Caki2 (cell line): ENCODE results near the gene CNBD2. TPM values are rescaled to one million over a fixed set of nuclear protein-coding genes. Genes with fewer than 3 reads are reported as not detected.
"Not testable (repeated sequence)": the region's sequence is repeated elsewhere in the genome, so short reads cannot be mapped to it uniquely, and the experiment has no call there.

Experiments
- DNase-seq: peaks from one replicate; pipeline ENCODE4 v3.0.0-alpha.2; 2015; ENCODE audit warnings: low read depth
- in situ Hi-C: cut with HindIII; loops from 2 replicates; pipeline ENCODE4 v1.10.0; 2016; ENCODE audit warnings: low sequenced_read_pairs, low pct_unique_long_range_greater_than_20kb, mixed read lengths
- total RNA-seq: library from RNA; depleted of rRNA; stranded (reverse); fragments of >200 nt; shearing (Covaris generic); gene quantifications from 2 replicates; pipeline ENCODE4 v1.2.3, GENCODE V29; 2014; ENCODE audit warnings: low replicate concordance; rRNA removed

The CNBD2 gene
- total RNA-seq, 1 experiment from 2014 or later, result 6.8 TPM

DNA sequence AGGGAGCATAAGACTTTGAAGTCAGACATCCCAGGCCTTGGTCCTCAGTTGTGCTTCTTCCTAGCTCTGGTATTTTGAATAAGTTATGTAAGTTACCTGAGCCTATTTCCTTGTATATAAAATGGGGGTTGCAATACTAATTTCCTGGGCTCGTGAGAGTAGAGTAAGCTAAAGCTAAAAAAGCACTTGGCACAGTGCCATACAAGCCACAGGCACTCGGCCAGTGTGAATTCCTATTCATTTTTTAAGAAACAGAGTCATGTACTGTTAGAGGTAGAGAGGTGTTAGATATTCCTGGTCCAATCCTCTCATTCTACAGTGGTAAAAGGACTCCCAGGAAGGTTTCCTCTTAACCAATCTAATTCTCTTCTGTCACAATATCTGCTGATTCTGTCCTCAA lies 106.6 kb downstream of the CNBD2 start:
- in situ Hi-C loops, result no loop called here
- no peak for DNase-seq

DNA sequence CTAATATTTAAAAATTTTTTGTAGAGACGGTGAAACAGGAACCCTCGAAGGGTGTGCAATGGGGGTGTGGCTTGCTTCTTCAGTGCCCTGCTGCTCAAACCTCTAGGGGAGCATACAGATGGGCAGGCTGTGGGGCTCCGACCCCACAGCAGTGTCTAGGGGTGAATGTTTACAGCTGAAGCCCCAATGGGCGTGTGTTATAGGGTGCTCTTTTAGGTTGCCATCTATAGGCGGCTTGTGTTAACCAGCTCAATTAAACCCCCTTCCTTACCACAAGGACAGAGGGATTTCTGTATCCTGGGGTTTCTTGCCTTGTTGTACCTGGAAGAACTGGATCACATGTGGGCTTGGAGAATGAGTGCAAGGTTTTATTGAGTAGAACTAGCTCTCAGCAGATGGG lies 109.4 kb downstream of the CNBD2 start:
- in situ Hi-C loops, DNase-seq: not testable (repeated sequence)

DNA sequence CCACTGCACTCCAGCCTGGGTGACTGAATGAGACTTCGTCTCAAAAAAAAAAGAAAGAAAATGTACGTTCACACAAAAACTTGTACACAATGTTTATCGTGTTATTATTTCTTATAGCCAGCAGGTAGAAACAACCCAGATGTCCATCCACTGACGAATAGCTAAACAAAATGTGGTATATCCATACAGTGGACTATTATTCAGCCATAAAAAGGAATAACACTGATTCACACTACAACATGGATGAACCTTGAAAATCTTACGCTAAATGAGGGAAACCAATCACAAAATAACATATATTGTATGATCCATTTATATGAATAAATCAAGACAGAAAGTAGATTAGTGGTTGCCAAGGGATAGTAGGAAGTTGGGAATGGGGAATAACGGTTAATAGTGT lies 111.1 kb downstream of the CNBD2 start:
- no peak for DNase-seq

DNA sequence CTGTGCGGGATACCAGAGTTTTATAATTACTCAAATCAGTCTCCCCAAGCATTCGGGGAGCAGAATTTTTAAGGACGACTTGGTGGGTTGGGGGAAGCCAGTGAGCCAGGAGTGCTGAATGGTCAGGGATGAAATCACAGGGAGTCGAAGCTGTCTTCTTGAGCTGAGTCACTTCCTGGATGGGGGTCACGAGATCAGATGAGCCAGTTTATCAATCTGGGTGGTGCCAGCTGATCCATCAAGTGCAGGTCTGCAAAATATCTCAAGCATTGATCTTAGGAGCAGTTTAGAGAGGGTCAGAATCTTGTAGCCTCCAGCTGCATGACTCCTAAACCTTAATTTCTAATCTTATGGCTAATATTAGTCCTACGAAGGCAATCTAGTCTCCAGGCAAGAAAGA lies 111.6 kb downstream of the CNBD2 start:
- DNase-seq, in situ Hi-C loops: not testable (repeated sequence)

More for the DNA sequence above, 111.1 kb downstream of the CNBD2 start:
- in situ Hi-C loops, result no loop called here

Other genes with a start within 250 kb of the CNBD2 start
- 129 and 143 TPM in 2 replicates for gene RBM39, start 226.3 kb upstream of the CNBD2 start, total RNA-seq
- gene PHF20, start 196.6 kb upstream of the CNBD2 start, total RNA-seq, result 31.1 and 66.9 TPM in 2 replicates
- gene SCAND1, start 14.1 kb upstream of the CNBD2 start, total RNA-seq, result 172 and 204 TPM in 2 replicates
- gene EPB41L1, start 186.2 kb downstream of the CNBD2 start, total RNA-seq, result 44.7 and 54.4 TPM in 2 replicates